Liver (tissue), 9 donors: ENCODE results near the gene CAPN10. TPM values are rescaled to one million over a fixed set of nuclear protein-coding genes. Genes with fewer than 3 reads are reported as not detected.

Experiments used
- DNase-seq: peaks from one replicate; pipeline ENCODE4 v3.0.0-alpha.2; 2017; ENCODE audit warnings: low spot score
- H3K27ac ChIP-seq, 2 donors: one replicate each; pipeline ENCODE4 v1.7.0; 2013; ENCODE audit warnings: inconsistent platforms in 2 of 2, low read length in 2 of 2, control low read depth in 1 of 2, low read depth in 1 of 2, mild to moderate bottlenecking in 1 of 2
- H3K27me3 ChIP-seq, 4 donors: one replicate each; pipeline versions ENCODE4 v1.6.1 to v1.7.0; 2013; ENCODE audit warnings: low read length in 3 of 4, inconsistent platforms in 1 of 4, mild to moderate bottlenecking in 1 of 4, moderate library complexity in 1 of 4; ENCODE audit not compliant: control insufficient read depth in 4 of 4, insufficient read depth in 4 of 4
- H3K36me3 ChIP-seq, 4 donors: one replicate each; pipeline versions ENCODE4 v1.6.1 to v1.7.0; 2013; ENCODE audit warnings: low read length in 3 of 4, mild to moderate bottlenecking in 3 of 4, low read depth in 1 of 4, moderate library complexity in 1 of 4; ENCODE audit not compliant: control insufficient read depth in 4 of 4, insufficient read depth in 3 of 4
- H3K4me1 ChIP-seq, 4 donors: one replicate each; pipeline versions ENCODE4 v1.6.1 to v1.7.0; 2013; ENCODE audit warnings: low read length in 3 of 4, mild to moderate bottlenecking in 3 of 4, moderate library complexity in 1 of 4; ENCODE audit not compliant: control insufficient read depth in 4 of 4, insufficient read depth in 4 of 4
- H3K4me3 ChIP-seq, 3 donors: one replicate each; pipeline versions ENCODE4 v1.6.1 to v1.7.0; 2013; ENCODE audit warnings: low read length in 3 of 3, control low read depth in 1 of 3, low read depth in 1 of 3, mild to moderate bottlenecking in 1 of 3
- H3K9ac ChIP-seq, 2 donors: one replicate each; pipeline ENCODE4 v1.7.0; 2013; ENCODE audit warnings: low read length in 2 of 2, mild to moderate bottlenecking in 2 of 2, moderate library complexity in 2 of 2, control low read depth in 1 of 2, low read depth in 1 of 2
- H3K9me3 ChIP-seq, 4 donors: one replicate each; pipeline versions ENCODE4 v1.6.1 to v1.7.0; 2013; ENCODE audit warnings: low read length in 3 of 4; ENCODE audit not compliant: control insufficient read depth in 4 of 4
- EGR1 ChIP-seq, 2 donors: IDR thresholded peaks; 2 replicates each; pipeline ENCODE4 v1.6.1; 2016 to 2018; ENCODE audit warnings: antibody characterized with exemption in 2 of 2, low read depth in 2 of 2
- GABPA ChIP-seq, 2 donors: IDR thresholded peaks in 1 of 2; conservative IDR thresholded peaks in 1 of 2; 2 replicates each; pipeline ENCODE4 v1.6.1; 2016; ENCODE audit warnings: antibody characterized with exemption in 2 of 2, mild to moderate bottlenecking in 1 of 2, moderate library complexity in 1 of 2
- JUND ChIP-seq, 2 donors: IDR thresholded peaks; 2 replicates each; pipeline ENCODE4 v1.6.1; 2016; ENCODE audit warnings: antibody characterized with exemption in 2 of 2
- NR2F2 ChIP-seq: IDR thresholded peaks from 2 replicates; pipeline ENCODE4 v1.6.1; 2016; ENCODE audit warnings: antibody characterized with exemption
- RAD21 ChIP-seq, 2 donors: IDR thresholded peaks; 2 replicates each; pipeline ENCODE4 v1.6.1; 2016; ENCODE audit warnings: antibody characterized with exemption in 2 of 2, mild to moderate bottlenecking in 2 of 2
- RXRA ChIP-seq, 2 donors: IDR thresholded peaks; 2 replicates each; pipeline ENCODE4 v1.6.1; 2017 to 2018; ENCODE audit warnings: antibody characterized with exemption in 2 of 2, mild to moderate bottlenecking in 1 of 2
- SP1 ChIP-seq: IDR thresholded peaks from 2 replicates; pipeline ENCODE4 v1.6.1; 2018; ENCODE audit warnings: antibody characterized with exemption, mild to moderate bottlenecking
- whole genome bisulfite sequencing: extraction: QIAGEN DNeasy Blood & Tissue Kit; methylation state at CpG from one replicate; pipeline ENCODE4 v1.1.7; 2013; 5-methylcytosine and 5-hydroxymethylcytosine counted together
- polyA plus RNA-seq, 2 donors: library from polyadenylated mRNA; stranded (reverse) in 1 of 2; unstranded in 1 of 2; fragments of 200-250 nt in 1 of 2; fragments of >200 nt in 1 of 2; fragmentation: Nextera tagmentation in 1 of 2; extraction: Ambion mirVana in 1 of 2; gene quantifications; one replicate each; pipeline versions ENCODE4 v1.2.1 to v1.2.3, GENCODE V29; 2013 to 2015
- total RNA-seq, 2 donors: library from RNA; depleted of rRNA; stranded (reverse); fragments of >200 nt; gene quantifications; one replicate each; pipeline ENCODE4 v1.2.3, GENCODE V29; 2014
- TF ChIP-seq, protein P1 (sequence below): fragments of 150-350 bp; IDR thresholded peaks from 2 replicates; pipeline ENCODE4 v1.5.1; 2017; ENCODE audit warnings: improper control_type of control experiment, low read depth, low read length; ENCODE audit not compliant: missing input control
- TF ChIP-seq, protein P2 (sequence below): IDR thresholded peaks from 2 replicates; pipeline ENCODE4 v1.6.1; 2016; ENCODE audit warnings: antibody characterized with exemption
- TF ChIP-seq, protein P3 (sequence below): IDR thresholded peaks from 2 replicates; pipeline ENCODE4 v1.6.1; 2016; ENCODE audit warnings: antibody characterized with exemption
- TF ChIP-seq, protein P4 (sequence below): IDR thresholded peaks from 2 replicates; pipeline ENCODE4 v1.6.1; 2016; ENCODE audit warnings: antibody characterized with exemption, mild to moderate bottlenecking
- donor health status: healthy.
- donor health status: healthy.
- donor health status: healthy.
- donor health status: healthy.
- donor health status: healthy.

The CAPN10 gene
- total and polyA plus RNA-seq, 4 donors: 4.8 to 11.3 (median 6.5) TPM

DNA sequence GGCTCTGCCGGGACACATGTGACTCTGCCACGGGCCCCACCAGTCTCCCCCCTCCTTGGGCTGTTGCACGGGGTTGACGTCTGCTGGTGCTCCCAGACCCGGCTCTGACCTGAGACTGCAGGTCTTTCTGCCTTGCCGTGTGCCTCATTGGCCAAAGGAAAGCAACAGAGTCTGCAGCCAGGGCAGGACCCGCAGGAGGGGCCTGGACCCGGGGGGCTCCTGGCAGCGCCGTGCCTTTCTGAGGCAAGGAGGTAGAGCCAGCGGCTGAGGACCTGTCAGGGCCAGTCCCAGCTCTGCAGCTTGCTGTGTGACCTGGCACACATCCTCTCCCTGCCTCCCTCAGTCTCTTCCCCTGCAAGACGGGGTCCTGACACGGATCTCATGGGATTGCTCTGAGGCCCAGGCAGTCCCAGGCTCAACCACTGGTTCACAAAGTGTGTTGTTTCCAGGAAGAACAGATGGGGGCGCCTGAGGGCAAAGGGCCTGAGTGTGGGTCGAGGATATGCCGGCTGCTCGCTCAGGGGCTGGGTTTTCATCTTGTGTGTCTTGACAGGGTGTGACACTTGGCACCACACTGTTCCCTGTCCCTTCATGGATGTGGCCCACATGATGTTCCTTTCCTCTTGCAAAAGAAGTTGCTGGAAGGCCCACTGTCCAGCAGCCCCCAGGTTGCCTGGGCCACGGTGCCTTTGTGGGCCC, 9.0 kb downstream of the CAPN10 start:
- no peak for DNase-seq
- TF ChIP-seq GABPA (IDR thresholded peaks at IDR 0.05 in 1 of 2, conservative IDR thresholded peaks at IDR 0.05 in 1 of 2) (no peak), RXRA (IDR thresholded peaks at IDR 0.05) (no peak)
- TF ChIP-seq, protein P1, sequence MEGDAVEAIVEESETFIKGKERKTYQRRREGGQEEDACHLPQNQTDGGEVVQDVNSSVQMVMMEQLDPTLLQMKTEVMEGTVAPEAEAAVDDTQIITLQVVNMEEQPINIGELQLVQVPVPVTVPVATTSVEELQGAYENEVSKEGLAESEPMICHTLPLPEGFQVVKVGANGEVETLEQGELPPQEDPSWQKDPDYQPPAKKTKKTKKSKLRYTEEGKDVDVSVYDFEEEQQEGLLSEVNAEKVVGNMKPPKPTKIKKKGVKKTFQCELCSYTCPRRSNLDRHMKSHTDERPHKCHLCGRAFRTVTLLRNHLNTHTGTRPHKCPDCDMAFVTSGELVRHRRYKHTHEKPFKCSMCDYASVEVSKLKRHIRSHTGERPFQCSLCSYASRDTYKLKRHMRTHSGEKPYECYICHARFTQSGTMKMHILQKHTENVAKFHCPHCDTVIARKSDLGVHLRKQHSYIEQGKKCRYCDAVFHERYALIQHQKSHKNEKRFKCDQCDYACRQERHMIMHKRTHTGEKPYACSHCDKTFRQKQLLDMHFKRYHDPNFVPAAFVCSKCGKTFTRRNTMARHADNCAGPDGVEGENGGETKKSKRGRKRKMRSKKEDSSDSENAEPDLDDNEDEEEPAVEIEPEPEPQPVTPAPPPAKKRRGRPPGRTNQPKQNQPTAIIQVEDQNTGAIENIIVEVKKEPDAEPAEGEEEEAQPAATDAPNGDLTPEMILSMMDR: peak; percentile 11
- H3K27ac ChIP-seq: no peak overlapping the region
- WGBS: 88% methylated on average over 18 of the region's 18 CpGs
- H3K36me3 ChIP-seq: peaks cover 0 to 17% (median 6%) of the 10 kb centered on the region in 4 donors
- H3K4me1 ChIP-seq: peaks cover 9 to 23% (median 19%) of the 10 kb centered on the region in 4 donors
- no peaks in the 10 kb centered on the region for H3K27me3 ChIP-seq
- no peaks in the 10 kb centered on the region for H3K9me3 ChIP-seq
- no peak overlapping the region for H3K9ac ChIP-seq
- no peak overlapping the region for H3K4me3 ChIP-seq

DNA sequence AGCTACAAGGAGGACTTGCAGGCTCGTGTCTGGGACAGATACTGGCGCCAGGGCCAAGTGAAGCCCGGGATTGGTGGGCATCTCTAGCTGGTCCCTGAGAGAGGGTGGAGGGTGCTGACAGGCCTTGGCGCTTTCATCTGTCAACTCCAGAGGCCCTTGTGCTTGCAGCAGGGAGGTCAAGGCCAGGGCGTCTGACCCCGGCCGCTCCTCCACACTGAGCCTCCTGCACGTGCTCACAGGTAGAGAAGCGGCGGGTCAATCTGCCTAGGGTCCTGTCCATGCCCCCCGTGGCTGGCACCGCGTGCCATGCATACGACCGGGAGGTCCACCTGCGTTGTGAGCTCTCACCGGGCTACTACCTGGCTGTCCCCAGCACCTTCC, 9.5 kb downstream of the CAPN10 start:
- WGBS: 80% methylated on average over 17 of the region's 17 CpGs
- Histone ChIP-seq H3K9me3 (no peaks in the 10 kb centered on the region), H3K9ac (no peak overlapping the region), H3K27ac (no peak overlapping the region), H3K4me3 (no peak overlapping the region), H3K27me3 (no peaks in the 10 kb centered on the region), H3K4me1 (peaks cover 9 to 20% (median 17%) of the 10 kb centered on the region in 4 donors), H3K36me3 (peaks cover 0 to 14% (median 6%) of the 10 kb centered on the region in 4 donors)
- no peak for DNase-seq
- no peak for TF ChIP-seq NR2F2
- TF ChIP-seq, protein P2, sequence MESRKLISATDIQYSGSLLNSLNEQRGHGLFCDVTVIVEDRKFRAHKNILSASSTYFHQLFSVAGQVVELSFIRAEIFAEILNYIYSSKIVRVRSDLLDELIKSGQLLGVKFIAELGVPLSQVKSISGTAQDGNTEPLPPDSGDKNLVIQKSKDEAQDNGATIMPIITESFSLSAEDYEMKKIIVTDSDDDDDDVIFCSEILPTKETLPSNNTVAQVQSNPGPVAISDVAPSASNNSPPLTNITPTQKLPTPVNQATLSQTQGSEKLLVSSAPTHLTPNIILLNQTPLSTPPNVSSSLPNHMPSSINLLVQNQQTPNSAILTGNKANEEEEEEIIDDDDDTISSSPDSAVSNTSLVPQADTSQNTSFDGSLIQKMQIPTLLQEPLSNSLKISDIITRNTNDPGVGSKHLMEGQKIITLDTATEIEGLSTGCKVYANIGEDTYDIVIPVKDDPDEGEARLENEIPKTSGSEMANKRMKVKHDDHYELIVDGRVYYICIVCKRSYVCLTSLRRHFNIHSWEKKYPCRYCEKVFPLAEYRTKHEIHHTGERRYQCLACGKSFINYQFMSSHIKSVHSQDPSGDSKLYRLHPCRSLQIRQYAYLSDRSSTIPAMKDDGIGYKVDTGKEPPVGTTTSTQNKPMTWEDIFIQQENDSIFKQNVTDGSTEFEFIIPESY: no peak
- no peak for TF ChIP-seq GABPA (IDR thresholded peaks at IDR 0.05 in 1 of 2, conservative IDR thresholded peaks at IDR 0.05 in 1 of 2)
- no peak for TF ChIP-seq SP1
- TF ChIP-seq RXRA (IDR thresholded peaks at IDR 0.05): no peak
- TF ChIP-seq, protein P3, sequence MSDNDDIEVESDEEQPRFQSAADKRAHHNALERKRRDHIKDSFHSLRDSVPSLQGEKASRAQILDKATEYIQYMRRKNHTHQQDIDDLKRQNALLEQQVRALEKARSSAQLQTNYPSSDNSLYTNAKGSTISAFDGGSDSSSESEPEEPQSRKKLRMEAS: no peak
- no peak for TF ChIP-seq JUND (IDR thresholded peaks at IDR 0.05)
- no peak for TF ChIP-seq RAD21 (IDR thresholded peaks at IDR 0.05)

DNA sequence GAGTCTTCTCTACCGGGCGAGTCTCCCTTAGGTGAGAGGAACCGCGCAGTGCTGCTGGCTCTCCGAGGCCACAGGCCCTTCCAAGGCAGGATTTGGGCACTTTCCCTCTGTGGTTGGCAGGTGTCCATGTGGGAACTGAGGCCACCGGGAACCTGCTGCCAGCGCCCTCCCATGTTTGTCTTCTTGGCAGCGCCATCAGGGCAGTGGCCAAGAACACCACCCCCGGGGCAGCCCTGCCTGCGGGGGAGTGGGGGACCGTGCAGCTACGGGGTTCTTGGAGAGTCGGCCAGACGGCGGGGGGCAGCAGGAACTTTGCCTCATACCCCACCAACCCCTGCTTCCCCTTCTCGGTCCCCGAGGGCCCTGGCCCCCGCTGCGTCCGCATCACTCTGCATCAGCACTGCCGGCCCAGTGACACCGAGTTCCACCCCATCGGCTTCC, 10.0 kb downstream of the CAPN10 start:
- no peak overlapping the region for H3K4me3 ChIP-seq
- peaks cover 0 to 13% (median 4%) of the 10 kb centered on the region in 4 donors for H3K36me3 ChIP-seq
- no peak overlapping the region for H3K9ac ChIP-seq

More for the DNA sequence above, 10.0 kb downstream of the CAPN10 start:
- 58% methylated on average over 23 of the region's 23 CpGs for WGBS
- no peak for DNase-seq
- no peak overlapping the region for H3K27ac ChIP-seq
- peaks cover 9 to 20% (median 17%) of the 10 kb centered on the region in 4 donors for H3K4me1 ChIP-seq
- H3K9me3 ChIP-seq: no peaks in the 10 kb centered on the region
- TF ChIP-seq, protein P4, sequence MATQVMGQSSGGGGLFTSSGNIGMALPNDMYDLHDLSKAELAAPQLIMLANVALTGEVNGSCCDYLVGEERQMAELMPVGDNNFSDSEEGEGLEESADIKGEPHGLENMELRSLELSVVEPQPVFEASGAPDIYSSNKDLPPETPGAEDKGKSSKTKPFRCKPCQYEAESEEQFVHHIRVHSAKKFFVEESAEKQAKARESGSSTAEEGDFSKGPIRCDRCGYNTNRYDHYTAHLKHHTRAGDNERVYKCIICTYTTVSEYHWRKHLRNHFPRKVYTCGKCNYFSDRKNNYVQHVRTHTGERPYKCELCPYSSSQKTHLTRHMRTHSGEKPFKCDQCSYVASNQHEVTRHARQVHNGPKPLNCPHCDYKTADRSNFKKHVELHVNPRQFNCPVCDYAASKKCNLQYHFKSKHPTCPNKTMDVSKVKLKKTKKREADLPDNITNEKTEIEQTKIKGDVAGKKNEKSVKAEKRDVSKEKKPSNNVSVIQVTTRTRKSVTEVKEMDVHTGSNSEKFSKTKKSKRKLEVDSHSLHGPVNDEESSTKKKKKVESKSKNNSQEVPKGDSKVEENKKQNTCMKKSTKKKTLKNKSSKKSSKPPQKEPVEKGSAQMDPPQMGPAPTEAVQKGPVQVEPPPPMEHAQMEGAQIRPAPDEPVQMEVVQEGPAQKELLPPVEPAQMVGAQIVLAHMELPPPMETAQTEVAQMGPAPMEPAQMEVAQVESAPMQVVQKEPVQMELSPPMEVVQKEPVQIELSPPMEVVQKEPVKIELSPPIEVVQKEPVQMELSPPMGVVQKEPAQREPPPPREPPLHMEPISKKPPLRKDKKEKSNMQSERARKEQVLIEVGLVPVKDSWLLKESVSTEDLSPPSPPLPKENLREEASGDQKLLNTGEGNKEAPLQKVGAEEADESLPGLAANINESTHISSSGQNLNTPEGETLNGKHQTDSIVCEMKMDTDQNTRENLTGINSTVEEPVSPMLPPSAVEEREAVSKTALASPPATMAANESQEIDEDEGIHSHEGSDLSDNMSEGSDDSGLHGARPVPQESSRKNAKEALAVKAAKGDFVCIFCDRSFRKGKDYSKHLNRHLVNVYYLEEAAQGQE: no peak
- TF ChIP-seq NR2F2 (no peak), EGR1 (IDR thresholded peaks at IDR 0.05; ENCODE audit: low read depth in 2 of 2) (peak in 1 of 2 donors; percentile 40)
- H3K27me3 ChIP-seq: no peaks in the 10 kb centered on the region
